T-helper 2 cell treated with Interferon-gamma antibody and Interleukin-4, amounts not matched to agents 100 ng/mL and 5 ng/mL, for 36 hours (primary cell): Measurements from ENCODE around the gene ZNF512. TPM values are rescaled to one million over a fixed set of nuclear protein-coding genes. Genes with fewer than 3 reads are reported as not detected.
"Not testable (repeated sequence)": the region's sequence is repeated elsewhere in the genome, so short reads cannot be mapped to it uniquely, and the experiment has no call there.

Experiments
- intact Hi-C: fragments of 100-400 bp; cut with micrococcal nuclease; formaldehyde crosslinking; loops from one replicate; pipeline ENCODE4 v1.15.1; 2023
- total RNA-seq: library from RNA; stranded (reverse); gene quantifications from 2 replicates; pipeline ENCODE4 v1.2.3, GENCODE V29; 2022

The ZNF512 gene, protein sequence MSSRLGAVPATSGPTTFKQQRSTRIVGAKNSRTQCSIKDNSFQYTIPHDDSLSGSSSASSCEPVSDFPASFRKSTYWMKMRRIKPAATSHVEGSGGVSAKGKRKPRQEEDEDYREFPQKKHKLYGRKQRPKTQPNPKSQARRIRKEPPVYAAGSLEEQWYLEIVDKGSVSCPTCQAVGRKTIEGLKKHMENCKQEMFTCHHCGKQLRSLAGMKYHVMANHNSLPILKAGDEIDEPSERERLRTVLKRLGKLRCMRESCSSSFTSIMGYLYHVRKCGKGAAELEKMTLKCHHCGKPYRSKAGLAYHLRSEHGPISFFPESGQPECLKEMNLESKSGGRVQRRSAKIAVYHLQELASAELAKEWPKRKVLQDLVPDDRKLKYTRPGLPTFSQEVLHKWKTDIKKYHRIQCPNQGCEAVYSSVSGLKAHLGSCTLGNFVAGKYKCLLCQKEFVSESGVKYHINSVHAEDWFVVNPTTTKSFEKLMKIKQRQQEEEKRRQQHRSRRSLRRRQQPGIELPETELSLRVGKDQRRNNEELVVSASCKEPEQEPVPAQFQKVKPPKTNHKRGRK
- total RNA-seq = 39.8 and 45.8 TPM in 2 replicates

GRCh38 chr2:27582695-27583389 is at the start of gene ZNF512:
Gene ZNF512 (plus strand): TSS chr2:27583042. CDS start chr2:27583113, 71 bp downstream.
- intact Hi-C loops = loop anchor here (2.0 to 5.0 kb wide), 5 partner anchors 44 to 809 kb away; partner anchors contain the start of genes CCDC121, FOSL2, GPN1 and GTF3C2

GRCh38 chr2:27537287-27537686 is 45.6 kb upstream of the ZNF512 start:
- intact Hi-C loops = no loop called here

- intact Hi-C loops = not testable (repeated sequence)
Observed at GRCh38 chr2:27538839-27539450, 43.9 kb upstream of the ZNF512 start.

- intact Hi-C loops = not testable (repeated sequence)
Observed at GRCh38 chr2:27539649-27540048, 43.2 kb upstream of the ZNF512 start.

GRCh38 chr2:27544143-27544821 is 38.6 kb upstream of the ZNF512 start:
- intact Hi-C loops = no loop called here

- intact Hi-C loops = no loop called here
Observed at GRCh38 chr2:27545348-27546141, 37.3 kb upstream of the ZNF512 start.

GRCh38 chr2:27549303-27549702 is 33.5 kb upstream of the ZNF512 start:
- intact Hi-C loops = no loop called here

DNA sequence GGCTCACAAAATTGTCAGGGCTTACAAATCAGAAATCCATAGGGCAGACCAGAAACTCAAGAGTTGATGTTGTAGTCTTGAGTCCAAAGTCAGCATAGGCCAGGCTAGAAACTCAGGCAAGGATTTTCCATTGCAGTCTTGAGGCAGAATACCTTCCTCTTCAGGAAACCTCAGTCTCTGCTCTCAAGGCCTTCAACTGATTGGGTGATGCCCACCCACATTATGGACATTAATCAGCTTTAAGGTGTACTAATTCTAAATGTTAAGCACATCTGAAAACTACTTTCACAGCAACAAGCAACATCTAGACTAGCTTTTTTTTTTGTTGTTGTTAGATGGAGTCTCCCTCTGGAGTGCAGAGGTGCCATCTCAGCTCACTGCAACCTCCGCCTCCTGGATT is 31.3 kb upstream of the ZNF512 start:
- intact Hi-C loops = no loop called here

DNA sequence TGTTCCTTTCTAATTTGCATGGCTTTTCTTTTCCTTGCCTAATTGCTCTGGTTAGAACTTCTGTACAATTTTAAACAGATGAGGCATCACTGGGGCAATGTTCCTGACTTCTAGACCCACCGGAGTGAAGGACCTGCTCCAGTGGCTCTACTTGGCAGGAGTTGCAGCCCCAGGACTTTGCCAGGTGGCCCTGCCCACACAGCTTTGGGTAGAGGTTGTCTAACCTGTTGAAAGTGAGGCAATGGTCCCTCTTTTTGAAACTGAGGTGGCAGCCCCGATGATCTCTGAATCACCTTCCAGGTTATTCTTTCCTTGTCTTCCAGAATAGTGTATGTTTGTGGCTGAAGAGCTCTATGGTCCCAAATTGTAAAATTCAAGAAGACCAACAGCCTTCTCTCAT is 29.9 kb upstream of the ZNF512 start:
- intact Hi-C loops = no loop called here

- intact Hi-C loops = not testable (repeated sequence)
Observed at GRCh38 chr2:27554451-27554850, 28.4 kb upstream of the ZNF512 start.

GRCh38 chr2:27559228-27559627 is 23.6 kb upstream of the ZNF512 start:
- intact Hi-C loops = no loop called here

DNA sequence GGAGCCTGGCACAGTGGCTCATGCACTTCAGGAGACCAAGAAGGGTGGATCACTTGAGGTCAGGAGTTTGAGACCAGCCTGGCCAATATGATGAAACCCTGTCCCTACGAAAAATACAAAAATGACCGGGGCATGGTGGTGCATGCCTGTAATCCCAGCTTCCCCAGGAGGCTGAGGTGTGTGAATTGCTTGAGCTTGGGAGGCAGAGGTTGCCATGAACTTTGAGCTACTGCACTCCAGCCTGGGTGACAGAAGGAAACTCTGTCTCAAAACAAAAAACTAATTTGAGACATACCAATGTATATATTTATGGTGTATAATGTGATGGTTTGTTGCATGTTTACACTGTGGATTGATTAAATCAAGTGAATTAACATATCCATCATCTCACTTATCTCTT is 21.8 kb upstream of the ZNF512 start:
- intact Hi-C loops = no loop called here

- intact Hi-C loops = no loop called here
Observed at GRCh38 chr2:27566628-27567027, 16.2 kb upstream of the ZNF512 start.

DNA sequence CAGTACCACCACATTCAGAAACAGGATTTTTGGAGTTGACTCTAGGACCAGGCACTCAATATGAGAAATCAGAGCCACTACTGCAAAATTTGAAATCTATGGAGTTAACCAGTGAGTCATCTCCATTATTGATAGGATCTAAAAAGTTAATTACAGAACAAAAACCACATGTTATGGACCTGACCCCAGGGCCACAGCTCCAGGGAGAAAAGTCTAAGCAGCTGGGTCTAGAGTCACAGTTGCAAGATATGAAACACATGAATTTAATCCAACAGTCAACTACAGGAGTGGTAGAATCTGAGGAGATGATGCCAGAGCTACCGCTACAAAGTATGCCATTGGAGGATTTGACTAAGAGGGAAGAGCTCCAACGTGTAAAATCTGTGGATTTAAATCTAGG is 13.4 kb upstream of the ZNF512 start:
- intact Hi-C loops = no loop called here

- intact Hi-C loops = no loop called here
Observed at GRCh38 chr2:27571197-27571596, 11.6 kb upstream of the ZNF512 start.

DNA sequence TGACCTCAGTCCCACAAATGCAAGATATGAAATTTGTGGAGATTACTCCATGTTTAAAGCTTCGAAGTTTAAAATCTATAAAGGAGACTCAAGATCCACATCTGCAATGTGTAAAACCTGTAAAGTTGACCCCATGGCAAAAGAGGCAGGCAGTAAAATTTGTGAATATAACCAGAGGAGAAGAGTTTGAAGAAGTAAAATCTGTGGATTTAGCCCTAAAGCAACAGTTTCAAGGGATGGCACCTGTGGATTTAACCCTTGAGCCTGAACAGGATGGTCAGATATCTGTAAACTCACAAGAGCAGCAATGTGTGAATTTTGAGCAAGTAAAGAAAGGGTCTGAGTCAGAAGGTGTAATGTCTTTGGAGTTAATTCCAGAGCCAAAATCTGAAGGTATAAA is 11.2 kb upstream of the ZNF512 start:
- intact Hi-C loops = no loop called here

DNA sequence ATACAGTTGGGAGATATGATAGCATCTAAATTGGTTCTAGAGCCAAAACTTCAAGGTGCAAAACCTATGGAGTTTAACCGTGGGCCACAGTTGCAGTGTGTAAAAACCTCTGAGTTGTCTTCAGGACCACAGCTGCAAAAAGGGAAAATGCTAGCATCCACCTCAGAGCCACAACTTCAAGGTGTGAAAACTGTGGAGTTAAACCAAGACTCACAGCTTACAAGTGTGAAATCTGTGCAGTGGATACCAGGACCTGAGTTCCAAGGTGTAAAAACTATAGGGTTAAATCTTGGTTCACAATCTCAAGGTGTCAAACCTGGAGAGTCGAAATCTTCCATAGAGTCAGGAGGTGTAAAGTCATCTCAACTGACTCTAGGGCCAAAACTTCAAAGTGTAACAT is 10.4 kb upstream of the ZNF512 start:
- intact Hi-C loops = no loop called here

GRCh38 chr2:27572998-27573429 is 9.8 kb upstream of the ZNF512 start:
- intact Hi-C loops = no loop called here

- intact Hi-C loops = no loop called here
Observed at GRCh38 chr2:27573452-27573851, 9.4 kb upstream of the ZNF512 start.

GRCh38 chr2:27581417-27582128 is 1.3 kb upstream of the ZNF512 start:
- intact Hi-C loops = loop anchor here (2.0 to 5.0 kb wide), 5 partner anchors 46 to 811 kb away; partner anchors contain the start of genes CCDC121, FOSL2, GPN1 and GTF3C2
